DOHH2 (cell line): ENCODE results near the gene ZNF785.

ENCODE experiments used
- EZH2phosphoT487 ChIP-seq: fragments of 200-600 bp; sonication (generic); IDR thresholded peaks from 2 replicates; pipeline ENCODE4 v1.6.1; 2017; ENCODE audit warnings: borderline replicate concordance, mild to moderate bottlenecking, antibody characterized with exemption, low read length, moderate library complexity, mixed read lengths
- TF ChIP-seq, protein P1 (sequence below): fragments of 200-600 bp; sonication (generic); IDR thresholded peaks from one replicate; pipeline ENCODE4 v1.5.1; 2014; ENCODE audit warnings: antibody characterized with exemption, mild to moderate bottlenecking, low read depth, low read length; ENCODE audit not compliant: poor library complexity, severe bottlenecking

DNA sequence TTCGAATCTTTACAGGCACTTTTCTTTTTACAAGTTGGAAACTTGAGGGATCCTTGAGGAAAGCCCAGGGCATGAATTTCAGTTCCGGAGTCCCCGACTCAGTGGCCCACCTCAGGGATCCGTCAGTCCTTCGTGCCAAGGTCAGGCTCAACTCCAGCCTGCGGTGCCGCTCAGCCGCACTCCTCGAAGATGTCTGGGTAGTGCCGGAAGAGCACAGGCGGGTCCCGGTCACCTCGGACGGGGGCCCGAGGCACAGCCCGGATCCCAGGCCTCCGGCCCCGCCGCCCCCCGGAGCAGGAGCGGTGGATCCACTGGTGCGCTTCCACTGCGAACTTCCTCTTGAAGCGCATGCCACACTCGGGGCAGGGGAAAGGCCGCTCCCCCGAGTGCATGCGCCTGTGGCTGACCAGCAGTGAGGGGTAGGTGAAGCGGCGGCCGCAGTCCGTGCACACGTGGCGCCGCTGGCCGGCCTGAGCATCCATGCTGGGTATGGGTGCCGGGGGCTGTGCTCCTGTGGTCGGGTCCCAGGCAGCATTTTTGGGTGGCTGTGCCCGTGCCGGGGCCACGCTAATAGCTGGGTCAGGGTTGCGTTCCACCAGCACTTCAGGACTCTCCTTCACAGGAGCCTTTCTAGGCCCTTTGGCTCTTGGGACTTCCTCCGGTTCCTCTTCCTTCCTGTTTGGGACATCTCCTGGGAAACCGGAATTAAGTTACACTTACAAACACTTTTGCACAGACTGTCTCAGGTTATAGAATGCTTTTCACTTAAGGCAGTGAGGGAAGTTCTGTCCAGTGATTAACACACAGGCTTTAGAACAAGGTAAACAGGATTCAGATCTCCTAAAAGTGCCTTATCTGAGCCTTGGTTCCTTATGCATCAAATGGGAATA is 15.5 kb downstream of the ZNF785 start:
- TF ChIP-seq, protein P1, sequence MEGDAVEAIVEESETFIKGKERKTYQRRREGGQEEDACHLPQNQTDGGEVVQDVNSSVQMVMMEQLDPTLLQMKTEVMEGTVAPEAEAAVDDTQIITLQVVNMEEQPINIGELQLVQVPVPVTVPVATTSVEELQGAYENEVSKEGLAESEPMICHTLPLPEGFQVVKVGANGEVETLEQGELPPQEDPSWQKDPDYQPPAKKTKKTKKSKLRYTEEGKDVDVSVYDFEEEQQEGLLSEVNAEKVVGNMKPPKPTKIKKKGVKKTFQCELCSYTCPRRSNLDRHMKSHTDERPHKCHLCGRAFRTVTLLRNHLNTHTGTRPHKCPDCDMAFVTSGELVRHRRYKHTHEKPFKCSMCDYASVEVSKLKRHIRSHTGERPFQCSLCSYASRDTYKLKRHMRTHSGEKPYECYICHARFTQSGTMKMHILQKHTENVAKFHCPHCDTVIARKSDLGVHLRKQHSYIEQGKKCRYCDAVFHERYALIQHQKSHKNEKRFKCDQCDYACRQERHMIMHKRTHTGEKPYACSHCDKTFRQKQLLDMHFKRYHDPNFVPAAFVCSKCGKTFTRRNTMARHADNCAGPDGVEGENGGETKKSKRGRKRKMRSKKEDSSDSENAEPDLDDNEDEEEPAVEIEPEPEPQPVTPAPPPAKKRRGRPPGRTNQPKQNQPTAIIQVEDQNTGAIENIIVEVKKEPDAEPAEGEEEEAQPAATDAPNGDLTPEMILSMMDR: no peak
- no peak for TF ChIP-seq EZH2phosphoT487
